HCT116 (cell line): ENCODE measurements around the gene SHROOM3. TPM values are rescaled to one million over a fixed set of nuclear protein-coding genes. Genes with fewer than 3 reads are reported as not detected.

Experiments used
- ATAC-seq: fragments of 200-7000 bp; cut with Tn5 transposase; 2 replicates; pipeline ENCODE4 v1.9.1; 2020; ENCODE audit warnings: mild to moderate bottlenecking, moderate library complexity
- BruUV-seq: library from RNA; stranded (reverse); fragments of 400-500 nt; replicated peaks from 2 replicates; lab custom pipeline; 2021; lab: Mats Ljungman, UMichigan
- CTCF ChIA-PET: fragments of 300-600 bp; sonication (Branson Sonifier 250); formaldehyde crosslinking; loops from one replicate; lab custom pipeline; 2021; ENCODE audit warnings: antibody characterized with exemption; lab: Charles Lee
- POLR2A ChIA-PET: fragments of 300-600, 350-600 bp; sonication (Branson Sonifier 250); formaldehyde crosslinking; loops from one replicate; lab custom pipeline; 2021; ENCODE audit warnings: antibody characterized with exemption; lab: Charles Lee
- RAD21 ChIA-PET, 2 experiments: fragments of 300-600 bp; sonication (Branson Sonifier 250); formaldehyde crosslinking; loops; one replicate each; lab custom pipeline; 2023; ENCODE audit warnings: low total read pairs in 2 of 2; ENCODE audit not compliant: uncharacterized antibody in 2 of 2, unreplicated experiment in 2 of 2, low non-redundant PET in 1 of 2; lab: Charles Lee
- DNase-seq: peaks from one replicate; pipeline ENCODE4 v3.0.0-alpha.2; 2010; ENCODE audit warnings: low read depth, low spot score
- H2AFZ ChIP-seq: fragments of 200-600 bp; shearing (Covaris generic), sonication (generic); 2 replicates; pipeline ENCODE4 v1.6.1; 2017; ENCODE audit warnings: low read depth, mixed run types, mixed read lengths, antibody characterized with exemption, low read length; ENCODE audit not compliant: poor library complexity, severe bottlenecking
- H3K27ac ChIP-seq: 2 replicates; pipeline ENCODE4 v1.5.1; 2012; ENCODE audit warnings: low read depth, low read length
- H3K27me3 ChIP-seq: fragments of 200-600 bp; sonication (generic); 2 replicates; pipeline ENCODE4 v1.6.1; 2016; ENCODE audit warnings: mixed run types, low read length, mixed read lengths; ENCODE audit not compliant: insufficient read depth
- H3K36me3 ChIP-seq, 2 experiments: fragments of 200-500 bp in 1 of 2; fragments of 200-600 bp in 1 of 2; sonication (Bioruptor generic) in 1 of 2; sonication (generic) in 1 of 2; 2 replicates each; pipeline versions ENCODE4 v1.5.1 to v1.6.1; 2014 to 2016; ENCODE audit warnings: low read length in 2 of 2, inconsistent platforms in 1 of 2, mixed read lengths in 1 of 2, mixed run types in 1 of 2; ENCODE audit not compliant: insufficient read depth in 2 of 2, control insufficient read depth in 1 of 2
- H3K4me1 ChIP-seq, 2 experiments: fragments of 200-600 bp in 1 of 2; sonication (generic) in 1 of 2; 2 replicates each; pipeline versions ENCODE4 v1.5.1 to v1.6.1; 2012 to 2017; ENCODE audit warnings: low read length in 2 of 2, inconsistent platforms in 1 of 2, mild to moderate bottlenecking in 1 of 2, mixed read lengths in 1 of 2, mixed run types in 1 of 2, moderate library complexity in 1 of 2; ENCODE audit not compliant: insufficient read depth in 2 of 2, control insufficient read depth in 1 of 2
- H3K4me2 ChIP-seq: fragments of 200-600 bp; sonication (generic); 2 replicates; pipeline ENCODE4 v1.6.1; 2017; ENCODE audit warnings: mixed run types, low read length, mixed read lengths
- H3K4me3 ChIP-seq, 2 experiments: fragments of 200-600 bp in 1 of 2; sonication (generic) in 1 of 2; replicated peaks in 1 of 2; 2 replicates each; pipeline ENCODE4 v1.5.1; 2011 to 2016; ENCODE audit warnings: low read length in 2 of 2, control low read depth in 1 of 2, low read depth in 1 of 2, mild to moderate bottlenecking in 1 of 2, mixed read lengths in 1 of 2, mixed run types in 1 of 2
- H3K79me2 ChIP-seq: fragments of 200-600 bp; sonication (generic); 2 replicates; pipeline ENCODE4 v1.6.1; 2017; ENCODE audit warnings: mild to moderate bottlenecking, mixed run types, low read length, moderate library complexity, mixed read lengths; ENCODE audit not compliant: insufficient read depth
- H3K9ac ChIP-seq: fragments of 200-600 bp; sonication (generic); 2 replicates; pipeline ENCODE4 v1.6.1; 2016; ENCODE audit warnings: low read length, mixed read lengths
- H3K9me2 ChIP-seq: fragments of 200-600 bp; sonication (generic), shearing (Covaris generic); 2 replicates; pipeline ENCODE4 v1.6.1; 2017; ENCODE audit warnings: mixed run types, mild to moderate bottlenecking, moderate library complexity; ENCODE audit not compliant: insufficient read depth
- H3K9me3 ChIP-seq, 2 experiments: fragments of 200-500 bp in 1 of 2; fragments of 200-600 bp in 1 of 2; sonication (Bioruptor generic) in 1 of 2; sonication (generic) in 1 of 2; 2 replicates each; pipeline ENCODE4 v1.6.1; 2014 to 2017; ENCODE audit warnings: low read length in 2 of 2, mixed read lengths in 2 of 2, inconsistent platforms in 1 of 2, low read depth in 1 of 2, mild to moderate bottlenecking in 1 of 2, mixed run types in 1 of 2, moderate library complexity in 1 of 2; ENCODE audit not compliant: control insufficient read depth in 1 of 2, insufficient read depth in 1 of 2
- H4K20me1 ChIP-seq: fragments of 200-600 bp; sonication (generic), shearing (Covaris generic); 2 replicates; pipeline ENCODE4 v1.6.1; 2017; ENCODE audit warnings: mixed run types, mild to moderate bottlenecking, moderate library complexity; ENCODE audit not compliant: insufficient read depth
- EZH2phosphoT487 ChIP-seq: fragments of 200-600 bp; IDR thresholded peaks from 2 replicates; pipeline ENCODE4 v1.6.1; 2018; ENCODE audit warnings: antibody characterized with exemption, borderline replicate concordance
- JUND ChIP-seq: IDR thresholded peaks from 2 replicates; pipeline ENCODE4 v1.6.1; 2012
- MAX ChIP-seq: IDR thresholded peaks from 2 replicates; pipeline ENCODE4 v1.6.1; 2012
- REST ChIP-seq: IDR thresholded peaks from 2 replicates; pipeline ENCODE4 v1.6.1; 2012; ENCODE audit warnings: low read depth
- SIN3A ChIP-seq: IDR thresholded peaks from 2 replicates; pipeline ENCODE4 v1.6.1; 2012; ENCODE audit warnings: low read depth
- SP1 ChIP-seq: IDR thresholded peaks from 2 replicates; pipeline ENCODE4 v1.6.1; 2012; ENCODE audit warnings: low read depth
- SRF ChIP-seq: IDR thresholded peaks from 2 replicates; pipeline ENCODE4 v1.6.1; 2012; ENCODE audit warnings: low read depth
- TCF7L2 ChIP-seq: IDR thresholded peaks from 2 replicates; pipeline ENCODE4 v1.7.0; 2011; ENCODE audit warnings: borderline replicate concordance, inconsistent platforms; ENCODE audit not compliant: insufficient read depth, insufficient read length; ENCODE audit errors: extremely low read depth
- YY1 ChIP-seq: IDR thresholded peaks from 2 replicates; pipeline ENCODE4 v1.6.1; 2011; ENCODE audit warnings: low read length, low read depth, moderate library complexity, mild to moderate bottlenecking; ENCODE audit not compliant: insufficient replicate concordance; ENCODE audit errors: extremely low read depth
- ZNF274 ChIP-seq: fragments of 200-500 bp; sonication (Bioruptor generic); IDR thresholded peaks from 2 replicates; pipeline ENCODE4 v1.6.1; 2014; ENCODE audit warnings: mild to moderate bottlenecking, low read depth, low read length, inconsistent platforms
- intact Hi-C: fragments of 100-400 bp; cut with micrococcal nuclease; formaldehyde crosslinking; loops from 2 replicates; pipeline ENCODE4 v1.10.0; 2022
- total RNA-seq: library from RNA; stranded (reverse); gene quantifications from one replicate; pipeline ENCODE4 v1.2.1, GENCODE V29; 2021; ENCODE audit not compliant: unreplicated experiment

SHROOM3 gene
- total RNA-seq, 1 experiment from 2014 or later, result 22.5 TPM

GRCh38 chr4:76737180-76737579 is 302.2 kb downstream of the SHROOM3 start:
- Histone ChIP-seq H3K4me2 (no peak overlapping the region), H3K9me3 (no peaks in the 10 kb centered on the region), H3K79me2 (no peaks in the 10 kb centered on the region), H4K20me1 (no peaks in the 10 kb centered on the region), H3K27ac (no peak overlapping the region), H3K27me3 (no peaks in the 10 kb centered on the region), H3K36me3 (peaks cover 3 to 8% of the 10 kb centered on the region in 2 experiments; a peak in 1 of 4 replicates), H3K9ac (no peak overlapping the region), H3K4me3 (no peak overlapping the region), H2AFZ (no peak overlapping the region), H3K9me2 (no peaks in the 10 kb centered on the region), H3K4me1 (peaks cover 0 to 7% of the 10 kb centered on the region in 2 experiments; a peak in 3 of 4 replicates)
- ChIA-PET POLR2A (no interaction called here), CTCF (no interaction called here), RAD21 (no interaction called here)
- ATAC-seq (no peak), DNase-seq (no peak)
- TF ChIP-seq JUND (no peak), SP1 (no peak), EZH2phosphoT487 (no peak), SRF (no peak), YY1 (no peak), REST (no peak), ZNF274 (no peak), SIN3A (no peak), TCF7L2 (no peak), MAX (no peak)
- intact Hi-C loops, result no loop called here
- no TSS peak for BruUV-seq
